Brain microvascular endothelial cell (primary cell): ENCODE measurements around the gene TBX3.

Experiments
- DNase-seq: peaks from one replicate; pipeline ENCODE4 v3.0.0-alpha.2; 2020
- H3K27ac ChIP-seq: fragments of 250-450 bp; sonication (Bioruptor Pico); 2 replicates; pipeline ENCODE4 v1.5.1; 2020; ENCODE audit warnings: mild to moderate bottlenecking, moderate library complexity
- H3K27me3 ChIP-seq: fragments of 250-450 bp; sonication (Bioruptor Pico); replicated peaks from 2 replicates; pipeline ENCODE4 v1.5.1; 2020; ENCODE audit warnings: mild to moderate bottlenecking
- H3K36me3 ChIP-seq: fragments of 250-450 bp; sonication (Bioruptor Pico); replicated peaks from 2 replicates; pipeline ENCODE4 v1.5.1; 2020; ENCODE audit warnings: mild to moderate bottlenecking
- H3K4me3 ChIP-seq: 2 replicates; pipeline ENCODE4 v1.5.1; 2011; ENCODE audit warnings: low read depth, mild to moderate bottlenecking, control low read depth, low read length, moderate library complexity
- CTCF ChIP-seq: IDR thresholded peaks from 2 replicates; pipeline ENCODE4 v1.5.1; 2011; ENCODE audit warnings: low read depth, mild to moderate bottlenecking, moderate library complexity, low read length, control low read depth, inconsistent platforms; ENCODE audit errors: missing control alignments
- in situ Hi-C: cut with HindIII; loops from 2 replicates; pipeline ENCODE4 v1.10.0; 2017; ENCODE audit warnings: low sequenced_read_pairs, low pct_ligation_motif_present

Gene TBX3

GRCh38 chr12:114686773-114687500 lies 3.0 kb upstream of the TBX3 start:
- no peaks in the 10 kb centered on the region for H3K36me3 ChIP-seq
- in situ Hi-C loops: loop anchor here (25.0 kb wide), 1 partner anchor 475 kb away; no protein-coding TSS in a partner anchor
- no peak overlapping the region for H3K27ac ChIP-seq
- H3K27me3 ChIP-seq: peaks cover 48% of the 10 kb centered on the region
- DNase-seq: no peak
- TF ChIP-seq CTCF: no peak
- H3K4me3 ChIP-seq: no peak overlapping the region

GRCh38 chr12:114686426-114686772 lies 2.4 kb upstream of the TBX3 start:
- no peak overlapping the region for H3K27ac ChIP-seq
- H3K36me3 ChIP-seq: no peaks in the 10 kb centered on the region
- no peak for TF ChIP-seq CTCF
- in situ Hi-C loops: loop anchor here (25.0 kb wide), 1 partner anchor 476 kb away; no protein-coding TSS in a partner anchor
- H3K27me3 ChIP-seq: peaks cover 42% of the 10 kb centered on the region
- no peak for DNase-seq
- H3K4me3 ChIP-seq: no peak overlapping the region

- H3K27ac ChIP-seq: no peak overlapping the region
- H3K27me3 ChIP-seq: peaks cover 37% of the 10 kb centered on the region
- in situ Hi-C loops: loop anchor here (25.0 kb wide), 1 partner anchor 476 kb away; no protein-coding TSS in a partner anchor
- H3K36me3 ChIP-seq: no peaks in the 10 kb centered on the region
- no peak overlapping the region for H3K4me3 ChIP-seq
- TF ChIP-seq CTCF: no peak
- no peak for DNase-seq
Measured at GRCh38 chr12:114685869-114686268, 1.9 kb upstream of the TBX3 start.

GRCh38 chr12:114685320-114685781 lies 1.4 kb upstream of the TBX3 start:
- Histone ChIP-seq H3K4me3 (peak overlapping the region; percentile 82), H3K27ac (no peak overlapping the region), H3K27me3 (peaks cover 32% of the 10 kb centered on the region), H3K36me3 (no peaks in the 10 kb centered on the region)
- no peak for DNase-seq
- no peak for TF ChIP-seq CTCF
- in situ Hi-C loops: loop anchor here (25.0 kb wide), 1 partner anchor 477 kb away; no protein-coding TSS in a partner anchor

GRCh38 chr12:114684870-114685273 lies 897 bp upstream of the TBX3 start:
- DNase-seq: no peak
- Histone ChIP-seq H3K27me3 (peaks cover 27% of the 10 kb centered on the region), H3K36me3 (no peaks in the 10 kb centered on the region), H3K27ac (peak overlapping the region; percentile 66), H3K4me3 (peak overlapping the region; percentile 82)
- TF ChIP-seq CTCF: no peak
- in situ Hi-C loops: loop anchor here (25.0 kb wide), 1 partner anchor 477 kb away; no protein-coding TSS in a partner anchor
